Measurements from ENCODE around the gene SERPINE3.

Gene SERPINE3

DNA sequence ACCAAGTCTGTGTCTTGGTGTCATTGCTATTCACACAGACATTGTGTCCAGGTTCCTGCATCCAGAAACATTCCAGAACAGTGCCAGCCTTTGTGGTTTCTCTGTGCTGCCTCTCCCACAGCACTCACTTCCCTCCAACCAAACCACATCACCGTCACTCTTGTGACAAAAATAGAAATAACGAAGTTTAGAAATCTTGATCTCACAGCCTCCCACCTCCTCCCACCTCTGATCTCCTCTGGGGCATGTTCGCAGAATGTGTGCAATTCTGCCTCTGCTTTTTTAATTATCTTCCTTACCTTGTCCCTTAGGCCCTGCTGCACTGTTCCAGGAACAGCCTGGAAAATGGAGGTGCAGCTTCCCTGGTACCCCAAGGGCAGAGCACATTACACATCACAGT lies 8.7 kb upstream of the SERPINE3 start:
- POLR2A ChIA-PET, result interaction anchor here (0.7 kb wide), 1 partner anchor 208 kb away, joined by 5 read pairs; no protein-coding TSS in a partner anchor
- CTCF ChIA-PET, result interaction anchor here (1.4 to 4.0 kb wide), 7 partner anchors 10 to 206 kb away, joined by 3 to 17 read pairs (median 7); no protein-coding TSS in a partner anchor
- DNase-seq (ENCODE audit: extremely low spot score), result peak; percentile 41
- TF ChIP-seq CTCF (IDR thresholded peaks at IDR 0.05; ENCODE audit: control extremely low read depth, extremely low read depth, low read depth, missing control alignments), result no peak

DNA sequence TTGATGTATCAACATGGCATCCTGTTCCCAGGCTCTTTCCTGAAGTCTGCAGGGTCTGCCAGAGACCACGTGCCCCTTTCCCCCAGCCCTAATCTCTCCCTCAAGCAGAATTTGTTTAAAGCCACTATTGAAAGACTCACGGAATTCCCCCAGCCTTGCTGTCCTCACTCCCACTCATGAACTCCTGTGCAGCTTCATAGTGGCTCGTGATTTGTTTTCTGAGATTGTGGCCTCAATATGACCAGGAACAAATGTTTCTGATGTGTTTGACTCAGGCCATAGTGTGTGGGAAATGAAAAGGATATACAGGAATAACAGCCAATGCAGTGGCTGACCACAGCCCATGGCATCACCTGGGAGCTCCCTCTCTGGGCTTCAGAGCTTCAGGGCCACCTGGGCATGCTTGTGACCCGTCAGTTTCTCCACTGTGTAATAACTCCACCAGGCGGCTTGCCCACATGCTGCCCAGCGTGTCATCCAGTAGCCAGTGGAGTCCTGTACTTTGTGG lies 8.1 kb upstream of the SERPINE3 start:
- peak; percentile 56 for DNase-seq (ENCODE audit: extremely low spot score)
- TF ChIP-seq CTCF (IDR thresholded peaks at IDR 0.05; ENCODE audit: control extremely low read depth, extremely low read depth, low read depth, missing control alignments), result no peak
- ChIA-PET CTCF (interaction anchor here (1.0 to 4.0 kb wide), 7 partner anchors 9 to 206 kb away, joined by 3 to 17 read pairs (median 4); no protein-coding TSS in a partner anchor), POLR2A (interaction anchor here (0.7 kb wide), 1 partner anchor 207 kb away, joined by 5 read pairs; no protein-coding TSS in a partner anchor)

DNA sequence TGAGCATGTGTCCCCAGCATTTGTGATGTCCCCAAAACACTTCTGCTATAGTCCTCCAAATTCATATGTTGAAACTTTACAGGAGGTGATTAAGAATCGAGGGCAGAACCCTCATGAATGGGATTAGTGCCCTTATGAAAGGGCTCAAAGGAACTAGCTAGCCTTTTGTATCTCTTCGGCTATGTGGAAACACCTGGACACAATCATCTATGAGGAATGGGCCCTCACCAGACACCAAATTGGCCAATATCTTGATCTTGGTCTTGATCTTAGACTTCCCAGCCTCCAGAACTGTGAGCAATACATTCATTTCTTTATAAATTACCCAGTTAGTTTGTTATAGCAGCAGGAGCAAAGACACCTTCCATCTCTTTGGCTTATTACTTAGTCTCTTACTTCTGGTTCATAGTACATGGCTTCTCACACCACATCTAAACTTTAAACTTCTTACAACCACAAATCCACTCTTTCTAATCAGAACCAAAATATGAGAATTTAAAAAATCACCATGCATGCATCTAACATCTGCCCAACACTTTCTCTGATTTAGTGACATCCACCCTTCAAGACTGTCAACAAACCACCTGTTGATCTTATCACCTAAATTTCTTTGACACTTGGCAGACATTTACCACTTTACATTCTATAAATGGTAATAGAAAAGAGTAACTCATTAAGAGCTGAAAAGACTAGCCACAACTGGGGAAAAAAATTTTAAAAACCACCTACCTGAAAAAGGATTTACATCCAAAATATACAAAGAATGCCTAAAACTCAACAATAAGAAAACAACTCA lies 6.7 kb upstream of the SERPINE3 start:
- ChIA-PET POLR2A (no interaction called here), CTCF (interaction anchor here (1.9 to 4.0 kb wide), 2 partner anchors 12 to 46 kb away, joined by 8 to 17 read pairs; no protein-coding TSS in a partner anchor)
- no peak for TF ChIP-seq CTCF (IDR thresholded peaks at IDR 0.05; ENCODE audit: control extremely low read depth, extremely low read depth, low read depth, missing control alignments)
- DNase-seq (ENCODE audit: extremely low spot score), result no peak

GRCh38 chr13:51333421-51333820 lies 6.1 kb upstream of the SERPINE3 start:
- CTCF ChIA-PET, result no interaction called here
- no peak for DNase-seq (ENCODE audit: extremely low spot score)
- POLR2A ChIA-PET, result no interaction called here
- TF ChIP-seq CTCF (IDR thresholded peaks at IDR 0.05; ENCODE audit: control extremely low read depth, extremely low read depth, low read depth, missing control alignments), result no peak

GRCh38 chr13:51333826-51334225 lies 5.7 kb upstream of the SERPINE3 start:
- TF ChIP-seq CTCF (IDR thresholded peaks at IDR 0.05; ENCODE audit: control extremely low read depth, extremely low read depth, low read depth, missing control alignments), result no peak
- DNase-seq (ENCODE audit: extremely low spot score), result no peak
- ChIA-PET POLR2A (no interaction called here), CTCF (no interaction called here)

- DNase-seq (ENCODE audit: extremely low spot score), result no peak
- POLR2A ChIA-PET, result no interaction called here
- CTCF ChIA-PET, result interaction anchor here (1.1 kb wide), 1 partner anchor 50 kb away, joined by 3 read pairs; no protein-coding TSS in a partner anchor
- no peak for TF ChIP-seq CTCF (IDR thresholded peaks at IDR 0.05; ENCODE audit: control extremely low read depth, extremely low read depth, low read depth, missing control alignments)
Observed at GRCh38 chr13:51336746-51337145, 2.7 kb upstream of the SERPINE3 start.
